ENCODE data around the gene CEP85L. TPM values are rescaled to one million over a fixed set of nuclear protein-coding genes. Genes with fewer than 3 reads are reported as not detected.

The CEP85L gene
- polyA plus RNA-seq, 1 donor: 4.3 TPM

DNA sequence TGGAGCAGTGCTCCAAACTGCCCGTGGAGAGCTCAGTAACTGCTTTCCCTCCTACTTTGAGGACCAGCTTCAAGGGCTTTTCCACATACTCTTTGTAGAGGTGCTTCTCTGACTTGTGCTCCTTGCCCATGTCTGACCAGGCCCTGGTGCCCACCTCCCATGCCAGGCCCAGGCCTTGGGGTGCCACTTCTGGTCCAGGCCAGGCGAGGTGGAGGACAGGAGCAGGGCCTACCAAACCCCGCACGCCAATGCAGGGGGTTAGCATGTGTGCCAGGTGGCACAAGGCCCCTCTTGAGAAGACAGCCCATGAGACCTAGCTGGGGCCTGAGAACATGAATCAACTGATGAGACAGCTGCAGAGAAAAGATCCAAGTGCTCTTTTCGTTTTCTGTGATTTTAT lies 150.3 kb downstream of the CEP85L start:
- 80% methylated on average over 1 of the region's 5 CpGs for WGBS (ENCODE audit: insufficient coverage, low lambda C conversion rate)
- H3K27ac ChIP-seq (ENCODE audit: low read length): no peak overlapping the region
- H3K27me3 ChIP-seq (ENCODE audit: control insufficient read depth, insufficient read depth, low read length): no peaks in the 10 kb centered on the region
- no peaks in the 10 kb centered on the region for H3K4me1 ChIP-seq (ENCODE audit: control insufficient read depth, insufficient read depth, low read length)
- peaks cover 5% of the 10 kb centered on the region for H3K9me3 ChIP-seq (ENCODE audit: control insufficient read depth, low read depth, low read length)
- H3K4me3 ChIP-seq (ENCODE audit: low read length): no peak overlapping the region
- no peak for DNase-seq
- no peaks in the 10 kb centered on the region for H3K36me3 ChIP-seq (ENCODE audit: control insufficient read depth, insufficient read depth, low read length)

GRCh38 chr6:118500130-118501015 lies 151.0 kb downstream of the CEP85L start:
- Histone ChIP-seq H3K9me3 (ENCODE audit: control insufficient read depth, low read depth, low read length) (peaks cover 5% of the 10 kb centered on the region), H3K4me3 (ENCODE audit: low read length) (no peak overlapping the region), H3K36me3 (ENCODE audit: control insufficient read depth, insufficient read depth, low read length) (no peaks in the 10 kb centered on the region), H3K27ac (ENCODE audit: low read length) (no peak overlapping the region), H3K4me1 (ENCODE audit: control insufficient read depth, insufficient read depth, low read length) (no peaks in the 10 kb centered on the region), H3K27me3 (ENCODE audit: control insufficient read depth, insufficient read depth, low read length) (no peaks in the 10 kb centered on the region)
- DNase-seq: no peak
- 86% methylated on average over 3 of the region's 10 CpGs for WGBS (ENCODE audit: insufficient coverage, low lambda C conversion rate)

DNA sequence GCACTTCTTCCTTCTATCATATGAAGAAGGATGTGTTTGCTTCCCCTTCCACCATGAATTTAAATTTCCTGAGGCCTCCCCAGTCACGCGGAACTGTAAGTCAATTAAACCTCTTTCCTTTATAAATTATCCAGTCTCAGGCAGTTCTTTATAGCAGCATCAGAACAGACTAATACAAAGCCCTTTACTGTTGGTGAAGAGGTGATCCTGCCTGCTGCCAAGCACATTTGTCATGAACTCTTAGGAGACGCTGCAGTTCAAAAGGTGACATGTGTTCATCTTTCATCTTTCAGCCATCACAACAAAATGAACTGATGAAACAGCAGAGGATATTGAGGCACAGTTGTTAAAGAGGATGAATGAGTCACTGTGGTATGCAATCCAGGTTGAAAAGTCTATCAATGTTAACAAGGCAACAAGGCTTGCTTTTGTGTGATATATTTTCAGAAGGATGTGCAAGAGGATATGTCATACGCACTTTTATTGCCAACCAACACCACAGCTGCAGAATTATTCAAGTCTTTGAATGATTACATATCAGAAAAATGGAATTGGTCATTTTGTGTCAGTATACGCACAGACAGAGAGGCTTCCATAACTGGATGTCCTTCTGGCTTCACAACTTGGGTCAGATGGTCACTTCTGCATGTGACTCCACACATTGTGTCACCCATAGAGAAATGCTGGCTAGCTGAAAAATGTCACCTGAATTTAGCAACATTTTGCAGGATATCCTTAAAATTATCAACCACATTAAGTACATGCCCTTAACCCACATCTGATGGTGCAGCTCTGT lies 155.7 kb downstream of the CEP85L start:
- Histone ChIP-seq H3K9me3 (ENCODE audit: control insufficient read depth, low read depth, low read length) (no peaks in the 10 kb centered on the region), H3K4me1 (ENCODE audit: control insufficient read depth, insufficient read depth, low read length) (no peaks in the 10 kb centered on the region), H3K27ac (ENCODE audit: low read length) (no peak overlapping the region), H3K4me3 (ENCODE audit: low read length) (no peak overlapping the region), H3K27me3 (ENCODE audit: control insufficient read depth, insufficient read depth, low read length) (no peaks in the 10 kb centered on the region), H3K36me3 (ENCODE audit: control insufficient read depth, insufficient read depth, low read length) (no peaks in the 10 kb centered on the region)
- WGBS (ENCODE audit: insufficient coverage, low lambda C conversion rate): 100% methylated on average over 1 of the region's 5 CpGs
- DNase-seq: no peak

DNA sequence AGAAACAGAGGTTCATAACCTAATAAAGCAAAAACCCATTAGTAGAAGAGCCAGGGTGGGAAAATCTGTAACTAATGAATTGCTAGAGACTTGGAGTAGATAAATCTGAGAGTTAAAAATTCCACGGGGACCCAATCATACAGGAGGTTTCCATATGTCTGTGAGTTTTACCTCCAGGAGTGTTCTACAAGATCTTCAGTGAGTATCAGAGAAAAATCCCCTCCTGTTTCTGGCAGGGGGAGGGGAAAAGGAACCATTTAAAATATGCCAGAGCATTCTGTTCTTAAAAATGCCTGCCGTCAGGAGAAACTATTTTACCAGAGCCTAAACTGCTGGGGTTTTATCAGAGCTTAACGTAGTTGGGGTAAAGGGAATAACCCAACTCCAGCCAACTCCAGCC lies 157.3 kb downstream of the CEP85L start:
- WGBS (ENCODE audit: insufficient coverage, low lambda C conversion rate): no CpG with 5 or more reads among the region's 3 CpGs
- Histone ChIP-seq H3K27ac (ENCODE audit: low read length) (no peak overlapping the region), H3K4me3 (ENCODE audit: low read length) (no peak overlapping the region), H3K9me3 (ENCODE audit: control insufficient read depth, low read depth, low read length) (peaks cover 7% of the 10 kb centered on the region), H3K4me1 (ENCODE audit: control insufficient read depth, insufficient read depth, low read length) (no peaks in the 10 kb centered on the region), H3K36me3 (ENCODE audit: control insufficient read depth, insufficient read depth, low read length) (no peaks in the 10 kb centered on the region), H3K27me3 (ENCODE audit: control insufficient read depth, insufficient read depth, low read length) (no peaks in the 10 kb centered on the region)
- DNase-seq: no peak

GRCh38 chr6:118489990-118490389 lies 161.4 kb downstream of the CEP85L start:
- no peak for DNase-seq
- Histone ChIP-seq H3K9me3 (ENCODE audit: control insufficient read depth, low read depth, low read length) (peaks cover 8% of the 10 kb centered on the region), H3K27me3 (ENCODE audit: control insufficient read depth, insufficient read depth, low read length) (no peaks in the 10 kb centered on the region), H3K27ac (ENCODE audit: low read length) (no peak overlapping the region), H3K36me3 (ENCODE audit: control insufficient read depth, insufficient read depth, low read length) (no peaks in the 10 kb centered on the region), H3K4me3 (ENCODE audit: low read length) (no peak overlapping the region), H3K4me1 (ENCODE audit: control insufficient read depth, insufficient read depth, low read length) (no peaks in the 10 kb centered on the region)
- WGBS (ENCODE audit: insufficient coverage, low lambda C conversion rate): 88% methylated on average over 1 of the region's 3 CpGs

DNA sequence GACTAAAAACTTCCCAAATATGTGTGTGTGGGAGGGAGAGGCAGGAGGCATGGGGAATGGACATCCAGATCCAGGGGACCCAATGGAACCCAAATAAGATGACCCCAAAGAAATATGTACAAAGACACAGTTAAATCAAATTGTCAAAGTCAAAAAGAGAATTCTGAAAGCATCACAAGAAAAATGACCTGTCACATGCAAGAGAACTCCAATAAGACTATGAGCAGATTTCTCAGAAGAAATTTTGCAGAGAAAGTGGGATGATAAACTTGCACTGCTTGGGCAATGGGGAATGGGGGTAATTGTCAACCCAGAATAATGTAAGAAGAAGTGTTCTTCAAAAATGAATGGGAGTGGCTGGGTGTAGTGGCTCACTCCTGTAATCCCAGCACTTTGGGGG lies 162.8 kb downstream of the CEP85L start:
- no peaks in the 10 kb centered on the region for H3K36me3 ChIP-seq (ENCODE audit: control insufficient read depth, insufficient read depth, low read length)
- no peak overlapping the region for H3K27ac ChIP-seq (ENCODE audit: low read length)
- DNase-seq: no peak
- peaks cover 8% of the 10 kb centered on the region for H3K9me3 ChIP-seq (ENCODE audit: control insufficient read depth, low read depth, low read length)
- H3K4me3 ChIP-seq (ENCODE audit: low read length): no peak overlapping the region
- H3K4me1 ChIP-seq (ENCODE audit: control insufficient read depth, insufficient read depth, low read length): no peaks in the 10 kb centered on the region
- H3K27me3 ChIP-seq (ENCODE audit: control insufficient read depth, insufficient read depth, low read length): no peaks in the 10 kb centered on the region

DNA sequence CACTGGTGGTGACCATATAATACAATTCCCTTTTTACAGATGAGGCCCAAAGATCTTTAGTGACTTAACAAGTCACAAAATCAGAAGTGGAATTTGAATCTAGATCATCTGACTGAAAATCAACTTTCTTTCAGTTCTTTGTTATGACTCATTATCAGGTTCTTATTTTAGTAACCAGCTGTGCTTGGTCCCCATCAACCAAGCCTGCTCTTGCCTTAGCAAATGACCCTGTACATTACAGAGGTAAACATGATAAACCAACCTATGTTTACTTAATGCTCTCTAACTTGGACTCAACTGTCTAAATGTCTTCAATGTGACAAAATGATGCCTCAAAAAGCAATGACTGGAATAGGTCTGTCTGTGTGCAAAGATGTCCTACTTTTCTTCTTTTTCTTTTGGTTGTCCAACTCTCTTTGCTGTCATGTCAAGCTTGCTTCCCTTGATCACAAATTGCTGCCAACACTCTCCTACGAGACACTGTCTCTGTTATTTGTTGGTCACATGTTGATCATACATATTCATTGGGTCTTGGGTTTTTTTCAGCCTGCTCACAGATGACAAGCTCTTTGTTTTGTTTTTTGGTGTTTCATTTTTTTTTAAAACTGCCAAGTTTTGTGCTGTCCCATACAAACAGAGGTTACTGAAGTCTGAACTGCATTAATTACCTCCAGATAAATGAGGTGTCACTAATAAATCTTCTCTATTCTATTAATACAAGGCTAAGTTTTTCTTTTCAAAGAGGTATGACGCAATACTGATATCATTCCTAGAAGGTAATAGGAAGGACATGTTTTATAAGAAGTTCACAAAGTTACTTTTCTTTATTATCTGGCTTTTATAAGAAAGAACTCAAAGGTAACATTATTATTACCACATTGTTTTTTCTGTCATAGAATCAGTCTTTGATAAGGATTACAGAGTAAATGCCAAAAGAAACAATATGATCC lies 165.5 kb downstream of the CEP85L start:
- WGBS (ENCODE audit: insufficient coverage, low lambda C conversion rate): no CpG with 5 or more reads among the region's 2 CpGs
- no peak overlapping the region for H3K27ac ChIP-seq (ENCODE audit: low read length)
- H3K9me3 ChIP-seq (ENCODE audit: control insufficient read depth, low read depth, low read length): peaks cover 8% of the 10 kb centered on the region
- H3K27me3 ChIP-seq (ENCODE audit: control insufficient read depth, insufficient read depth, low read length): no peaks in the 10 kb centered on the region
- H3K36me3 ChIP-seq (ENCODE audit: control insufficient read depth, insufficient read depth, low read length): no peaks in the 10 kb centered on the region
- H3K4me1 ChIP-seq (ENCODE audit: control insufficient read depth, insufficient read depth, low read length): no peaks in the 10 kb centered on the region
- no peak for DNase-seq
- no peak overlapping the region for H3K4me3 ChIP-seq (ENCODE audit: low read length)

GRCh38 chr6:118476551-118476950 lies 174.8 kb downstream of the CEP85L start:
- H3K27ac ChIP-seq (ENCODE audit: low read length): no peak overlapping the region
- DNase-seq: no peak
- H3K9me3 ChIP-seq (ENCODE audit: control insufficient read depth, low read depth, low read length): no peaks in the 10 kb centered on the region
- H3K36me3 ChIP-seq (ENCODE audit: control insufficient read depth, insufficient read depth, low read length): no peaks in the 10 kb centered on the region
- 100% methylated on average over 1 of the region's 3 CpGs for WGBS (ENCODE audit: insufficient coverage, low lambda C conversion rate)
- H3K4me1 ChIP-seq (ENCODE audit: control insufficient read depth, insufficient read depth, low read length): no peaks in the 10 kb centered on the region
- no peaks in the 10 kb centered on the region for H3K27me3 ChIP-seq (ENCODE audit: control insufficient read depth, insufficient read depth, low read length)
- no peak overlapping the region for H3K4me3 ChIP-seq (ENCODE audit: low read length)

GRCh38 chr6:118473266-118473665 lies 178.1 kb downstream of the CEP85L start:
- Histone ChIP-seq H3K9me3 (ENCODE audit: control insufficient read depth, low read depth, low read length) (no peaks in the 10 kb centered on the region), H3K27me3 (ENCODE audit: control insufficient read depth, insufficient read depth, low read length) (no peaks in the 10 kb centered on the region), H3K4me1 (ENCODE audit: control insufficient read depth, insufficient read depth, low read length) (no peaks in the 10 kb centered on the region), H3K27ac (ENCODE audit: low read length) (no peak overlapping the region), H3K36me3 (ENCODE audit: control insufficient read depth, insufficient read depth, low read length) (peaks cover 2% of the 10 kb centered on the region), H3K4me3 (ENCODE audit: low read length) (no peak overlapping the region)
- DNase-seq: no peak

- WGBS (ENCODE audit: insufficient coverage, low lambda C conversion rate): 93% methylated on average over 2 of the region's 4 CpGs
These were observed 181.9 kb downstream of the CEP85L start for GRCh38 chr6:118469468-118469867.

More at GRCh38 chr6:118469468-118469867, 181.9 kb downstream of the CEP85L start:
- Histone ChIP-seq H3K4me1 (ENCODE audit: control insufficient read depth, insufficient read depth, low read length) (no peaks in the 10 kb centered on the region), H3K9me3 (ENCODE audit: control insufficient read depth, low read depth, low read length) (no peaks in the 10 kb centered on the region), H3K27me3 (ENCODE audit: control insufficient read depth, insufficient read depth, low read length) (no peaks in the 10 kb centered on the region), H3K36me3 (ENCODE audit: control insufficient read depth, insufficient read depth, low read length) (peaks cover 2% of the 10 kb centered on the region), H3K4me3 (ENCODE audit: low read length) (no peak overlapping the region), H3K27ac (ENCODE audit: low read length) (no peak overlapping the region)
- no peak for DNase-seq
